ENCODE measurements around the gene PRKAR1A.

GRCh38 chr17:68595986-68596385, 83.8 kb downstream of the PRKAR1A start:
- TF ChIP-seq GATA3 (IDR thresholded peaks at IDR 0.05; ENCODE audit: low read depth, low read length): no peak
- no peak for TF ChIP-seq GATA2 (IDR thresholded peaks at IDR 0.05; ENCODE audit: low read depth, low read length)
